ENCODE results near the gene C16orf89.

Gene C16orf89

GRCh38 chr16:5064915-5065314 lies 841 bp downstream of the C16orf89 start (continued):
- TF ChIP-seq PRDM10 (tag by site-specific recombination; IDR thresholded peaks at IDR 0.05) (peak; percentile 27; the same call in 1 of the 2 replicates), ZBTB48 (tag by site-specific recombination; IDR thresholded peaks at IDR 0.05) (peak; percentile 63; the same call in 1 of the 2 replicates), ZSCAN16 (tag by site-specific recombination; IDR thresholded peaks at IDR 0.05) (peak; percentile 61; the same call in 1 of the 2 replicates), ZNF394 (tag by site-specific recombination; IDR thresholded peaks at IDR 0.05; ENCODE audit: borderline replicate concordance) (no peak), ZXDB (tag by site-specific recombination; IDR thresholded peaks at IDR 0.05) (peak; percentile 62), SP2 (tag by site-specific recombination; IDR thresholded peaks at IDR 0.05) (no peak), ZBTB21 (tag by site-specific recombination; IDR thresholded peaks at IDR 0.05) (peak; percentile 42; the same call in 1 of the 2 replicates), SCRT1 (tag by site-specific recombination; IDR thresholded peaks at IDR 0.05; ENCODE audit: borderline replicate concordance) (peak; percentile 49; the same call in 1 of the 2 replicates), GLIS1 (tag by site-specific recombination; IDR thresholded peaks at IDR 0.05) (peak; percentile 68), SCRT2 (tag by site-specific recombination; IDR thresholded peaks at IDR 0.05) (peak; percentile 82), ZNF660 (tag by site-specific recombination; IDR thresholded peaks at IDR 0.05) (no peak), ZNF596 (tag by site-specific recombination; IDR thresholded peaks at IDR 0.05) (no peak), ZSCAN4 (tag by site-specific recombination; IDR thresholded peaks at IDR 0.05) (peak; percentile 97), ZNF692 (tag by site-specific recombination; IDR thresholded peaks at IDR 0.05) (peak; percentile 47; the same call in 1 of the 2 replicates), KLF16 (tag by site-specific recombination; IDR thresholded peaks at IDR 0.05) (0 out of 2 replicates have a peak, but pooled peaks have one; percentile 50), PRDM1 (tag by site-specific recombination; IDR thresholded peaks at IDR 0.05) (no peak), YY2 (tag by site-specific recombination; IDR thresholded peaks at IDR 0.05) (peak; percentile 30; the same call in 1 of the 2 replicates), ZNF18 (tag by site-specific recombination; IDR thresholded peaks at IDR 0.05) (peak; percentile 62; the same call in 1 of the 2 replicates), PRDM6 (tag by site-specific recombination; IDR thresholded peaks at IDR 0.05) (no peak), ZBTB44 (tag by site-specific recombination; IDR thresholded peaks at IDR 0.05) (peak; percentile 58; the same call in 1 of the 2 replicates), ZNF398 (tag by site-specific recombination; IDR thresholded peaks at IDR 0.05) (peak; percentile 91), ZNF37A (tag by site-specific recombination; IDR thresholded peaks at IDR 0.05) (no peak), ZNF654 (tag by site-specific recombination; IDR thresholded peaks at IDR 0.05; ENCODE audit: low read depth) (no peak), ZNF146 (tag by site-specific recombination; IDR thresholded peaks at IDR 0.05) (no peak), ZNF140 (tag by site-specific recombination; IDR thresholded peaks at IDR 0.05) (no peak), ZNF223 (tag by site-specific recombination; IDR thresholded peaks at IDR 0.05) (no peak), MZF1 (tag by site-specific recombination; IDR thresholded peaks at IDR 0.05; ENCODE audit: borderline replicate concordance) (peak; percentile 46; the same call in 1 of the 2 replicates), ZNF664 (tag by site-specific recombination; IDR thresholded peaks at IDR 0.05) (peak; percentile 92; the same call in 1 of the 2 replicates)

All from HEK293 (cell line).